H9 (cell line): ENCODE measurements around the gene GFOD2. TPM values are rescaled to one million over a fixed set of nuclear protein-coding genes. Genes with fewer than 3 reads are reported as not detected.
A peak's percentile ranks its signal among the peaks of the same experiment; 100 is the strongest.

ENCODE experiments used
- DNase-seq: peaks from one replicate; pipeline ENCODE4 v3.0.0-alpha.2; 2017
- H2AFZ ChIP-seq: one replicate; pipeline ENCODE4 v1.6.1; 2013; ENCODE audit warnings: mild to moderate bottlenecking, low read length, control low read depth, moderate library complexity
- H2AK5ac ChIP-seq: 2 replicates; pipeline ENCODE4 v1.6.1; 2013; ENCODE audit warnings: low read length, control low read depth, mixed read lengths; ENCODE audit not compliant: insufficient read length
- H2BK120ac ChIP-seq: one replicate; pipeline ENCODE4 v1.6.1; 2013; ENCODE audit warnings: low read depth, mild to moderate bottlenecking, low read length, control low read depth, inconsistent platforms; ENCODE audit not compliant: poor library complexity, severe bottlenecking
- H2BK12ac ChIP-seq: 2 replicates; pipeline ENCODE4 v1.6.1; 2013; ENCODE audit warnings: low read length, control low read depth, mixed read lengths, low read depth; ENCODE audit not compliant: insufficient read length
- H2BK15ac ChIP-seq: 2 replicates; pipeline ENCODE4 v1.6.1; 2013; ENCODE audit warnings: low read depth, low read length, control low read depth
- H2BK20ac ChIP-seq: one replicate; pipeline ENCODE4 v1.6.1; 2013; ENCODE audit warnings: low read depth, mild to moderate bottlenecking, low read length, control low read depth, inconsistent platforms; ENCODE audit not compliant: poor library complexity, severe bottlenecking
- H2BK5ac ChIP-seq: 2 replicates; pipeline ENCODE4 v1.6.1; 2013; ENCODE audit warnings: low read length, control low read depth, mixed read lengths; ENCODE audit not compliant: insufficient read length
- H3K14ac ChIP-seq: 2 replicates; pipeline ENCODE4 v1.6.1; 2013; ENCODE audit warnings: low read length, control low read depth; ENCODE audit not compliant: insufficient read depth
- H3K18ac ChIP-seq: 2 replicates; pipeline ENCODE4 v1.6.1; 2013; ENCODE audit warnings: low read depth, mild to moderate bottlenecking, mixed read lengths, low read length, control low read depth; ENCODE audit not compliant: insufficient read length
- H3K23ac ChIP-seq: 2 replicates; pipeline ENCODE4 v1.6.1; 2013; ENCODE audit warnings: low read length, control low read depth, mixed read lengths, low read depth; ENCODE audit not compliant: insufficient read length
- H3K23me2 ChIP-seq: 2 replicates; pipeline ENCODE4 v1.6.1; 2013; ENCODE audit warnings: low read depth, mild to moderate bottlenecking, mixed read lengths, low read length, control low read depth; ENCODE audit not compliant: insufficient read length, poor library complexity, severe bottlenecking
- H3K27ac ChIP-seq: 2 replicates; pipeline ENCODE4 v1.5.1; 2013; ENCODE audit warnings: low read length, control low read depth, mixed read lengths, low read depth; ENCODE audit not compliant: insufficient read length
- H3K27me3 ChIP-seq: 2 replicates; pipeline ENCODE4 v1.6.1; 2013; ENCODE audit warnings: low read length, control low read depth, inconsistent platforms; ENCODE audit not compliant: insufficient read depth
- H3K4ac ChIP-seq: 2 replicates; pipeline ENCODE4 v1.6.1; 2013; ENCODE audit warnings: low read depth, mild to moderate bottlenecking, control low read depth, inconsistent platforms, low read length, moderate library complexity
- H3K4me1 ChIP-seq: 2 replicates; pipeline ENCODE4 v1.6.1; 2013; ENCODE audit warnings: low read length, control low read depth, inconsistent platforms; ENCODE audit not compliant: insufficient read depth
- H3K4me2 ChIP-seq: 2 replicates; pipeline ENCODE4 v1.6.1; 2013; ENCODE audit warnings: low read length, control low read depth, mixed read lengths; ENCODE audit not compliant: insufficient read length, insufficient read depth
- H3K56ac ChIP-seq: 2 replicates; pipeline ENCODE4 v1.6.1; 2013; ENCODE audit warnings: low read depth, mild to moderate bottlenecking, mixed read lengths, low read length, control low read depth; ENCODE audit not compliant: insufficient read length
- H3K79me1 ChIP-seq: 2 replicates; pipeline ENCODE4 v1.6.1; 2013; ENCODE audit warnings: low read depth, mild to moderate bottlenecking, moderate library complexity, low read length, control low read depth, inconsistent platforms; ENCODE audit not compliant: insufficient read depth, poor library complexity, severe bottlenecking
- H3K79me2 ChIP-seq: 2 replicates; pipeline ENCODE4 v1.6.1; 2013; ENCODE audit warnings: low read length, control low read depth, inconsistent platforms; ENCODE audit not compliant: insufficient read depth
- H3K9ac ChIP-seq: 2 replicates; pipeline ENCODE4 v1.6.1; 2013; ENCODE audit warnings: low read length, control low read depth, mixed read lengths; ENCODE audit not compliant: insufficient read length; ENCODE audit errors: extremely low read depth
- H3K9me3 ChIP-seq: one replicate; pipeline ENCODE4 v1.6.1; 2013; ENCODE audit warnings: low read depth, low read length, inconsistent platforms; ENCODE audit not compliant: control insufficient read depth
- H3T11ph ChIP-seq: one replicate; pipeline ENCODE4 v1.6.1; 2013; ENCODE audit warnings: mild to moderate bottlenecking, low read length, control low read depth, inconsistent platforms
- H4K20me1 ChIP-seq: one replicate; pipeline ENCODE4 v1.6.1; 2013; ENCODE audit not compliant: control insufficient read depth, insufficient read length, insufficient read depth
- H4K5ac ChIP-seq: 2 replicates; pipeline ENCODE4 v1.6.1; 2013; ENCODE audit warnings: low read depth, mild to moderate bottlenecking, mixed read lengths, low read length, control low read depth; ENCODE audit not compliant: insufficient read length
- H4K8ac ChIP-seq: replicated peaks from 2 replicates; pipeline ENCODE4 v1.6.1; 2013; ENCODE audit warnings: low read length, control low read depth, mixed read lengths, low read depth; ENCODE audit not compliant: insufficient read length
- H4K91ac ChIP-seq: 2 replicates; pipeline ENCODE4 v1.6.1; 2013; ENCODE audit warnings: low read depth, mild to moderate bottlenecking, moderate library complexity, mixed read lengths, low read length, control low read depth; ENCODE audit not compliant: insufficient read length
- H3K27ac Mint-ChIP-seq, 3 experiments: 2 replicates in 2 of 3; 3 replicates in 1 of 3; pipeline ENCODE4 v1.8.0; 2020 to 2021; ENCODE audit warnings: mixed read lengths in 3 of 3, mild to moderate bottlenecking in 1 of 3, moderate library complexity in 1 of 3
- H3K27me3 Mint-ChIP-seq: 2 replicates; pipeline ENCODE4 v1.8.0; 2021; ENCODE audit warnings: low read depth, mild to moderate bottlenecking, moderate library complexity, mixed read lengths
- H3K36me3 Mint-ChIP-seq, 3 experiments: 2 replicates in 2 of 3; 3 replicates in 1 of 3; pipeline ENCODE4 v1.8.0; 2020 to 2021; ENCODE audit warnings: low read depth in 3 of 3, mixed read lengths in 3 of 3; ENCODE audit not compliant: insufficient read depth in 1 of 3
- H3K4me1 Mint-ChIP-seq, 2 experiments: 2 replicates each; pipeline ENCODE4 v1.8.0; 2020; ENCODE audit warnings: mixed read lengths in 2 of 2
- H3K4me3 Mint-ChIP-seq, 2 experiments: 2 replicates in 1 of 2; 3 replicates in 1 of 2; pipeline ENCODE4 v1.8.0; 2020 to 2021; ENCODE audit warnings: mild to moderate bottlenecking in 2 of 2, mixed read lengths in 2 of 2, moderate library complexity in 1 of 2
- H3K9me3 Mint-ChIP-seq, 2 experiments: 2 replicates in 1 of 2; 3 replicates in 1 of 2; pipeline ENCODE4 v1.8.0; 2020; ENCODE audit warnings: mild to moderate bottlenecking in 2 of 2, mixed read lengths in 2 of 2, moderate library complexity in 1 of 2
- CTCF ChIP-seq: fragments of 200-600 bp; sonication (generic); conservative IDR thresholded peaks from 3 replicates; pipeline ENCODE4 v1.8.0; 2021; ENCODE audit warnings: antibody characterized with exemption, mild to moderate bottlenecking
- WGBS: extraction: QIAGEN DNeasy Blood & Tissue Kit; methylation state at CpG from one replicate; pipeline ENCODE4 v1.1.7; 2013; ENCODE audit warnings: missing lambda C conversion rate, low lambda C conversion rate, mixed read lengths; ENCODE audit not compliant: insufficient read length; ENCODE audit errors: extremely low coverage; 5-methylcytosine and 5-hydroxymethylcytosine counted together
- total RNA-seq: library from RNA; stranded (reverse); gene quantifications from 2 replicates; pipeline ENCODE4 v1.2.1, GENCODE V29; 2021

Gene GFOD2
- total RNA-seq, 1 experiment from 2014 or later = 21.8 TPM

DNA sequence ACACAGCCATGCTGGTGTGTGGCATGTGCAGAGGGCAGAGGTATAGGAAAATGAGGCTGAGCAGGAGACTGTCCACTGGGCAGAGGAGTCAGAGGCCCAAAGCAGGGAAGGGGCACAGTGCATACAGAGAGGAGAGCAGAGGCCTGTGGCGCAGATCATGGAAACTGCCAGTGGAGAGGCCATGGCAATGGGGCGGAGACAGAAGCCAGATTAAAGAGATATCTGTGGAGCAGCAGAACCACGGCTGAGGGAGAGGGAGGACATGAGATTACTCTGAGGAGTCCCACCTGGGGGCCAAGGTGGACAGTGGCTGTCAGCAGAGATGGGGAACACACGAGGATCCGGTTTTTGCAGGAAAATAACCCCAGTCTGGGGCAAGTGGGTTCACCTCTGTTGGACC lies 44.0 kb upstream of the GFOD2 start:
- DNase-seq = no peak
- Histone ChIP-seq H3K4me2 (no peak overlapping the region), H4K8ac (no peak overlapping the region), H2BK5ac (no peak overlapping the region), H3K27me3 (no peaks in the 10 kb centered on the region), H3K9ac (no peak overlapping the region), H3K14ac (no peak overlapping the region), H4K91ac (no peak overlapping the region), H3K18ac (no peak overlapping the region), H2AFZ (no peak overlapping the region), H3K4ac (no peak overlapping the region), H3K27ac (no peak overlapping the region), H4K5ac (no peak overlapping the region), H2AK5ac (no peak overlapping the region), H3K23me2 (no peaks in the 10 kb centered on the region), H3K79me2 (no peaks in the 10 kb centered on the region), H2BK120ac (no peak overlapping the region), H3K23ac (no peak overlapping the region), H3K4me1 (no peaks in the 10 kb centered on the region), H3K56ac (no peak overlapping the region), H3T11ph (no peak overlapping the region), H2BK15ac (no peak overlapping the region), H3K9me3 (no peaks in the 10 kb centered on the region), H4K20me1 (no peaks in the 10 kb centered on the region), H2BK20ac (no peak overlapping the region), H3K79me1 (no peaks in the 10 kb centered on the region), H2BK12ac (no peak overlapping the region)
- H3K4me3 Mint-ChIP-seq = no peak overlapping the region
- no CpG with 5 or more reads among the region's 5 CpGs for WGBS
- TF ChIP-seq CTCF = no peak
- H3K27ac Mint-ChIP-seq = peak overlapping the region in 1 of 3 experiments; percentile 82; a peak in 3 of 7 replicates
- no peaks in the 10 kb centered on the region for H3K27me3 Mint-ChIP-seq
- no peaks in the 10 kb centered on the region for H3K9me3 Mint-ChIP-seq
- H3K4me1 Mint-ChIP-seq = 0 out of 4 replicates have a peak, but pooled peaks cover 0 to 3% of the 10 kb centered on the region in 2 experiments
- H3K36me3 Mint-ChIP-seq = peaks cover 0 to 9% (median 0%) of the 10 kb centered on the region in 3 experiments; a peak in 4 of 7 replicates
